Activated gamma-delta T cell (primary cell): Measurements from ENCODE around the gene NELFCD.

Experiments
- DNase-seq: peaks from one replicate; lab custom pipeline; 2025; lab: John Stamatoyannopoulos, UW

NELFCD gene

DNA sequence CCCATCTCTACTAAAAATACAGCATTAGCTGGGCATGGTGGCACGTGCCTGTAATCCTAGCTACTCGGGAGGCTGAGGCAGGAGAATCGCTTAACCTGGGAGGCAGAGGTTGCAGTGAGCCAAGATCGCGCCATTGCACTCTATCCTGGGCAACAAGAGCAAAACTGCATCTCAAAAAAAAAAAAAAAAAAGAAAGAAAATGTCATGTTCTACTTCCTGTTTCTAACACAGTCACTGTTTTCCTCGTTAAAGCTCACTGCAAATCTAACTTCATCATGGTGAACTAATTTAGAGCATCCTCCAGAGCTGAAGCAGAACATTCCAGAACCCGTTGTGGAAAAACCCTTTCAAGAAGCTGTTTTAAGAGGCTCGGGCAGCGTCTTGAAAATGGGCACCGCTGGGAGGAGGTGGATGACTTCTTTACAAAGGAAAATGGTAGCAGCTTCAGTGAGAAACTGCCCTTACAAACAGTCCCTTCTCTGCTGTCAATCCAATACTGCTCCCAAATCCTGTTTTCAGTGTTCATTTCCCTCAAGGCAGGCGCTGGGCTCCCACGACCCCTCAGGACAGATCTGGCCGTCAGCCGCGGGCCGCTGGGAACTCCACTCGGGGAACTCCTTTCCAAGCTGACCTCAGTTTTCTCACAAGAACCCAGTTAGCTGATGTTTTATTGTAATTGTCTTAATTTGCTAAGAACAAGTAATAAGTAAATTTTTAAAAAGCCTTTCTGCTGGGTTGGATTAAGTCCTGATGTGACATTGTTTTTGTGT lies 13.5 kb downstream of the NELFCD start:
- no peak for DNase-seq

DNA sequence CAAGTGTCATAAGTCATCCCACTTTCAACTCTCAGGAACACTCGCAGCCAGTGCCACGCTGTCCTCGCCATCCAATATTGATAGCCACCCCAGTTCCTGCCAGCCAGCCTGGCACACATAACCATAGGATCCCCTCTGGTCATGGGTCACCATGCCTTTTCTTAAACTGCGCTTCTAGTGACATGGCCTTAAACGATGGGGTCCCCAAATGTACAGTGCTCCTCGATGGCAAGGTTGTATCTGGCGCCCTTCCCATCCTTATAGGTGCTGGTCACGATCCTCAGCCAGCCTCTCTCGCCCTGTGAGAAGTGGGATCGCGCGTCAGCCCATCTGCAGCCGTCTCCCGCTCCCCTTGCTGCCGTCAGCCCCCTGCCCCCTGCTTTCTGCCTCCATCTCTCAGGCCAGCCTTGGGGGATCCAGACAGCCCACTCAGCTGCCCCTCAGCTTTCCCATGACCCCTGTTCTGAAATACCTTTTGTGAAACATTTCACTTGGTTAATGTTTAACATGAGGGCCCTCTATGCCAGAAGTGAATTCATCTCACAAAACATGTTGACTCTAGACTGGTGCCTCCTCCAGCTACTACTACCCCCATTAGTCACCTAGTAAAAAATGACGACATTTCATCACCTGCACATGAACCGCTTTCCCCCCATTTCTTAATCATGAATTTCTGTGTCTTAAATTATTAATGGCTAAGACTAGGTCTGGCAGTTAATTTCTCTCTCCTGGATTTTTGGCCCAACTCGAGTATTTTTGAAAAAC lies 14.6 kb downstream of the NELFCD start:
- DNase-seq = no peak

DNA sequence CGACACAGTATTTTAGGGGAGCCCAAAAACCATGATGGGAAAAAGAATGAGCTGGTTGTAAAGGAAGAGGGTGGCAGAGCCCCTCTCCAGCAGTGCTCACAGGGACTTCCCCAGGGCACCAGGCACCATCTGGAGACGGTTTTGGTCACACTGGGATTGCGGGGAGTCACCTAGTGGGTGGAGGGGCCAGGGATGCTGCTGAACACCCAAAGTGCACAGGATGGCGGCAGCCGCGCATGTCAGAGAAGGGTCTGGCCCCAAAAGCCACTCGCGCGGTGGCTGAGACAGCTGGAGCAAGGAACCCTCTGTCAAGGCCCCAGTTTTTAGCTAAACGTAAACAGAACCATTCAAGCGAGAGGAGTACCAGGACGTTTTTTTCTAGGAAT lies 15.2 kb downstream of the NELFCD start:
- no peak for DNase-seq

DNA sequence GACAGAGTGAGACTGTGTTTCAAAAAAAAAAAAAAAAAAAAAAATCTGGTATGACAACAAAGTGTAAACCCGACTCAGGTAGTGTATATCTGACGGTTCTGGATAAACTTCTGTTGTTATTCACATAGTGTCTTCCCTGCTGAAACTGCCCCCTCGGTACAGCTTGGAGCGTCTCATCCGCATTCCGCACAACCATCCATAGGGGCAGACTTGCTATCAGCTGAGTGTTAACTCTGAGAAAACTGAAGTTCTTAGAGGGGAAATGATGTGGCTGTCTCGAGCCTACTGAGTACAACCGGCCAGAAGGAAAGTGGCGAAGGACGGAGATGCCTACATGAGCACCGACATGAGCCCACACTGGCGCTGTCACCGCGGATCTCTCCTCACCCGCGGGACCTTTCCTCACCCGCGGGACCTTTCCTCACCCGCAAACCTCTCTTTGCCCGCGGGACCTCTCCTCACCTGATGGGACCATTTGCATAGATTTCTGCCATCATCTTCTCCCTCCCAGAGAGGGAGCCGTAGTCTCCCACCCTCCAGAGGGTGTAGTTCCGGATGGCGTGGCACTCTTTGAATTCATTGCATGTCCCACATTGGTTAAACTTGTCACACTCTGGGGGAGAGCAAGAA lies 16.2 kb downstream of the NELFCD start:
- DNase-seq = no peak

DNA sequence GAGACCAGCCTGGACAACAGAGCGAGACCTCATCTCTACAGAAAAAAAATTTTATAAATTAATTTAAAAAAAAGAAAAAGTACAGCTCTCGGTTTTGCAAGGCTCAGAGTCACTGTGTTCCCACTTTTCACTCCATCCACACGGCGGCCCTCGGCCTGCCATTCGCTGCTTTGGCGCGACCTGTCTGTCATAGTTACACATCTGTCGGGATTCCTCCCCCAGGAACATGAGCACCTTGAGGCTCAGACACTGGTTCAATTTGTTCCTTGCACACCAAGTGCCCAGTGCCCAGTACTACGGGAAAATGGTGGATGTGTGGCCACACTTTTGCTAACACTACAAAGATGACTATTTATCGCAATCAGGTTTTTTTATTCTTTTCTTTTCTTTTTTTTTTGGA lies 17.6 kb downstream of the NELFCD start:
- no peak for DNase-seq

DNA sequence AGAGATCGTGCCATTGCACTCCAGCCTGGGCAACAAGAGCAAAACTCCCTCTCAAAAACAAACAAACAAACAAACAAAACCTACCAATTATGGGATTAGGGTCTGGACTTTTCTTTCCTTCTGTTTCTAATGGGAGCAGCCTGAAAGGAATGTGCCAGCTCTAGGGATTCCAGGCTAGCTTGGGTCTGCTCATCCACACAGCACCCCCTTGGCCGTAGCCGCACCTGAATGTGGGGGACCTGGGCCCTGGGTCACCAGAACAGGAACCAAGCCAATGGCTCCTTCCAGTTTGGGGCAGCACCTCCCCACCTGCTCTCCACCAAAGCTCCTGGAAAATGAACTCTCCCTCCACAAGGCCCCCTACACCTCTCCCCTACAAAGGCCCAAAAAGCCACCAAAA lies 19.3 kb downstream of the NELFCD start:
- no peak for DNase-seq

DNA sequence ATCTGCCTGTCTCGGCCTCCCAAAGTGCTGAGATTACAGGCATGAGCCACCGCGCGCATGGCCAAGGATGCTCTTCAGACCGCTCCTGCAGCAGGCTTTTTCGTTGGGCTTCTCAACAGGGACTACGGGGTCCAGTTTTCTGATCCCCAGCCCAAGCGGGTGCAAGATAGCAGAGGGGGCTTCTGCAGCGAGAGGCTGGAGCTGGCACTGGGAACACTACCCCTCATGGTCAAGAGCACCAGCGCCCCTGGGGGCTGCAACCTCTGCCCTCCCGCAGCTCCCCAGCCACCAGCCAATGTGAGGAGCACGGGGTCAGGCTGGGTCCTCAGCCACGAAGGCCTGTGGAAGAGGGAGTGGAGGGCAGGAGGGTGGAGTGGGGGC lies 20.0 kb downstream of the NELFCD start:
- no peak for DNase-seq

DNA sequence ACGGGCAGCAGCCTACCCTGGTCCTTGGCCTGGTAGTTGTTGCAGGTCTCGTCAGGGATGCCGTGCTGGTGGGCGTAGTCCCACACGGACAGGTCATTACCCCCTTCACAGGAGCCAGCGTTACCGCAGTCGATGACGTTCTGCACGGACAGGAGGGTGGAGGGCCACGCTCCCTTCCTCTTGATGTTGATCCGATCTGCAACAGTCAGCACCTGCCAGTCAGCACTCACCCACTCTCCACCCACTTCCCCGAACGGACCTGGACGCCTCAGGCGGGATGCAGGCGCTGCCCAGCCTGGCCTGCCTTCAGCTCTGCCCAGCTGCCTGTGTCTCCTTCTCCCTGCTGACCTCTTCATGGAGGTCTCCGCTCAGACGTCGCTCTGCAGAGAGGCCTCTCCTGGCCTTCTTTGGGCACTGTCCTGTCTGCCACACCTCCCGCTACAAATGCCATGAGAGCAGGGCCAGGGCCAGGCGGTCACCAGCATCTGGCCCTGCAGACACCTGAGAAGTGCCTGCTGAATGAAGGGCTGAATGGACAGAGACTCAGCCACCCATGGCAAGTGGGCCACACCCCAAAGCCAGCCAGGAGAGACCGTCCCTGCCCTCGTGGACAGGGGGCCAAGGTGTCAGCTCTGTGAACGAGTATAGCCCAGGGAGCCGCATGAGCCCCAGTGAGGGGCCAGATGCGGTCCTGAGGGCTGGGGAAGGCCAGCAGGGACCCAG lies 20.6 kb downstream of the NELFCD start:
- DNase-seq = no peak

DNA sequence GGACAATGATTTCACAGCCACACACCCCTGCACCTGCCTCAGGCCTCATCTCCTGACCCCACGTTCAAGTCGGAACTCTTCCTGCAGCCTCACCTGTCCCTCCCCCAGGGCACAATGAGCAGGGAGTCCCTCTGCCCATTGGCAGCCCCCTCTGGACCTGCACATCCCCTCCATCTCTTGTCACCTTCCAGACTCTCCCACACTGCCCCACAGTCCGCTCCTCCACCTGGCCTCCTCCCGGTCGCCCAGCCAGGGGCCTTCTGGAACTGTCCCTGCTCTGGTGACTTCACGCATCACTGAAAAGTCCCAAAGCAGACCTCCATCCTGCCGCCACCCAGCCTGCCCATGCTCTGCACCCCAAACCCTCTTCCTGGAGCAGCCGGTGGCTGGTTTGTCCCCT lies 21.3 kb downstream of the NELFCD start:
- DNase-seq = no peak

DNA sequence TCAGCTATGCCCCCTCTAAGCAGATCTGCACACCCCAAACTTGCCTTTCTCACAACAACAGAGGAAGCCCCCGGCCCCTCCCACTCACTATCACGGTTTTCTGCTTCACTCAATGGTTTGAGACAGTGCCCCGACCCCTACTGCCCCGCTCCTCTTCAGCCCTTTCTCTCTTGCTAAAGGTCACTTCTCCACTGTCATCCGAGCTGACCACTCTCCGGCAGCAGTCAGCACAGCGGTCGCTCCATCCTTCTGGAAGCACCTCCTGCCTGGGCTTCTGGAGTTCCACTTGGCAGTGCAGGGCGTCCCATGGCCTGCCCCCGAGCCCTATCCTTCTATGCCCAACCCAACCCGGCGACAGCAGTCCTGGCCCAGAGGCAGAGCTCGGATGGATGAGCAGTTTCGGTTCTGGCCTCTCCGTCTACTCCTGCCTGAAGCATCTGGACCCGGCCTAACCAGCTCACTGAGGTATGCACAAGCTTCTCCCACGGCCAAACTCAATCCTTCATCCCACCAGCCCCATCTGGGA lies 21.9 kb downstream of the NELFCD start:
- DNase-seq = no peak

DNA sequence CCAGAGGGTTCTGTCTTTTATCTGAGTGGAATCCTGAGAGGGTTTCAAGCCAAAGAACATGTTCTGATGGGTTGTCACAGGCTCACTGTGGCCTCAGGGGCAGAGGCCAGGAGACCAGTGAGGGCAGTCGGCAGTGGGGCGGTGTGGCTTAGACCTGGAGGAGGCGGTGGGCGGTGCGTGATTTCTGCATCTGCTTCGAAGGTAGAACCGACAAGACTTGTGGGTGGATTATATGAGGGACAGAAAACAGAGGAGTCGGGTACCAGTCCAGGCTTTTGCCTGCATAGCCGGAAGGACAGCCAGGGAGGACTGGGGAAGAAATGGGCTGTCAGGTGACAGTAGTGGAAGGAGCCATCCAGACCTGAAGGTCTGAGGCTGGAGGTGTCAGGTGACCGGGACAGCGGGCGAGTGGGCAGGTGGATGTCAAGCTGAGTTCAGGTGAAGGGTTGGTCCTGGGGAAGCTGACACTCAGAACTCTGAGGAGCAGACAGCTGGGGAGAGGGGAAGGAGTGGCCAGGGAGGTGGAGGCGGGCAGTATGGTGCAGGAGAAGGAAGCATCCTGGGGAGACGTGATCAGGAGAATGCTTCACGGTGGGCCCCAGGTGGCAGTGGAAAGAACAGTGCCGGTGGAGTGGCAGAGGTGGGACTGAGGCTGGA lies 22.9 kb downstream of the NELFCD start:
- DNase-seq = no peak

DNA sequence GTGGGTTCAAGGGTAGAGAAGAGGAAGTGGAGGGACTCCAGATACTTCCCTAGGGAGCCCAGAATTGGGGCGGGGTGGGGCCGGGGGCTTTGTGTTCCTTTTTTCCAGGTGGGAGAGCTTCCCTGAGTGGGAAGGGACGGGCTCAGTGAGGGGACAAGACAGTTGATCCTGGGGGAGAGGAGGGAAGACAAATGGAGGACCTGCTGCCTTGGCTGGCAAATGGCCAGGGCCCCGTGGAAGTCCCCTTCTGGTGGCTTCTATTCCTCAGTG lies 23.4 kb downstream of the NELFCD start:
- DNase-seq = no peak

DNA sequence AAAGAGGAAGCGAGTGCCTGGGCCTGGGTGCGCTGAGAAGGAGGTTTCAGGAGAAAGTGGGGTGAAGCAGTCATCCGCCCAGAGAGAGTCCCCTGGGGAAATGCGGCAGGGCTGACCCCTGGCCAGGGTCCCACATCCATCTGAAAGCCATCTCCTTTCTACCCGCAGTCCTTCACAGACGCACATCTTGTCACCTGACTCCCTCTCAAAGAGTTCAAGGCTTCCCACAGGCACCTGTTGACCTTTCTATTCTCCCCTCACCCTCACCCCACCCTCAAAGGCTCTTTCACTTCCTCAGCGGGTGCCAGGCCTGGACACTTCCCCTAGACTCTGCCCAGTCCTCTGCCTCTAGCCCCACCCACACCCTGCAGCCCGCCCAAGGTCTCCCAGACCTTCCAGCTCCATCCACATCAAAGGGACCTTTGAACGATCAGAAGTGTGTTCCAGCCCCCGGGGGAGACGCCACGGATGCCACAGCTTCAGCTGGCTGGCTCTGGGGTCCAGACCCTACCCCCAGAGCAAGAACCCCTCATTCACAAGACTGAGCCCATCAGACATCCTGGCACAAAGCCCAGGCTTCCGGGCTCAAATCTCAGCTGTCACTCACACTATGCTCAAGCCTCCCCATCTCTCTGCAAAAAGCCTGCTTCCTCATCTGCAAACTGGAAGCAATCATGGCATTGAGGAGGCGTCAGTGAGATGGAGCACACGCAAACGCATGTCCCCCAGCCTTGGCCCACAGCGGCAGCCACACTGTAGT lies 23.9 kb downstream of the NELFCD start:
- DNase-seq = no peak

DNA sequence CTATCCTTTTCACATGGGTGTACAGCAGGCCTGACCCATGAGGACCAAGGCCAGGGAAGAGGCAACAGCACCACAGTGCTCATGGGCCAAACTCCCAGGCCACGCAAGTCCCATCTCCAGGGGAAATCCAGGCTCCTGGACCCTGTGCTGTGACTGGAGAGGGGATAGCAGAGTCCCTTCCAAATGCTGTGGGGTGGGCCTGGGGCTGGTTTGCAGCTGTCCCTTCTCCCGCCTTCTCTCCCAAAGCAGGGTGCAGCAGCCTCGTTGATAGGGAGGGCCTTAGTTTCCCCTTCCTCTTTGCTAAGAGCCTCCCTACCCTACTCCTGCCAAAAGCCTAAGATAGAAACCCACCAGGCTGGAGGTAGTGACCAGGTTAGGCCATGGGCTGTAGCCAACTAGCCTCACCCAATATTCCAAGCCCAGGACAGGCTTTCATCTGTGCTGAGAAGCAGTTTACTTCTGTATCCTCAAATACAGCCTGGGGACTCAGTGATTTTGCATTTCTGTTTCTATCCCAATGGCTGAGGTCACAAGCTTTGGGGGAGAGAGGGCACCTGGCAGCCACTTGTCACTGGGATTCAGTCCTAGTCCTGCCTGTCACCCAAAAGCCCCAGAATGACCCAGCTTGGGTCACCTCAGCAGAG lies 24.6 kb downstream of the NELFCD start:
- no peak for DNase-seq

DNA sequence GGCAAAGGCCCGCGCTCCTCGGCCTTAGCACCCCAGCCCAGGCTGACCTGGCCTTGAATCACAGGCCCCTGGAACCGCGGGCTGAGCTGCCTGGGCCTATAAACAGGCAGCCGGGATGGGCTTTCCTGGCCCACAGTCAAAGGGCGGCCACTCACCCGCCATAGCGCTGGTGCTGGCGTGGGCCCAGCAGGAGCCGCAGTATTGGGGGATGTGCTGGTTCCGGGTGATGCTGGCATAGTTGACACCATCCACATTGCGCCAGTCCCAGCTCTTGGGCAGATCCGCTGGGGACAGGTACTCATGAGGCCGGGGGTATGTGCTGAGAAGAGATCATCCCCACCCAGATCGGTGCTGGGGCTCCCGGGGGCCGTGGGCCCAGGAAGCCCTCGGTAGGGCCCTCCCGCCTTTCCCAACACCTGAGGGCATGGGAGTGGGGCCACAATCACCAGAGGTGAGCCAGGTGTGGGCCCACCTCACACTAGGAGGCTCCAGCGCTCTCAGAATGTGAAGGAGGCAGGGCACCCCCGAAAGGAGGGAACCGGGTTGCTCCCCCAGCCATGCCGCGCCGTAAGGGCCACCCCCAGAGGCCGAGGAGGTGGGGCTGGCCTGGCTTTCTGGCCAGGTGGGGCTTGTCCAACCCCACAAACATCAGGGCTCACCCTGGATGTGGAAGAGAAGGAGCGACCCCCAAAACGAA lies 25.3 kb downstream of the NELFCD start:
- no peak for DNase-seq

DNA sequence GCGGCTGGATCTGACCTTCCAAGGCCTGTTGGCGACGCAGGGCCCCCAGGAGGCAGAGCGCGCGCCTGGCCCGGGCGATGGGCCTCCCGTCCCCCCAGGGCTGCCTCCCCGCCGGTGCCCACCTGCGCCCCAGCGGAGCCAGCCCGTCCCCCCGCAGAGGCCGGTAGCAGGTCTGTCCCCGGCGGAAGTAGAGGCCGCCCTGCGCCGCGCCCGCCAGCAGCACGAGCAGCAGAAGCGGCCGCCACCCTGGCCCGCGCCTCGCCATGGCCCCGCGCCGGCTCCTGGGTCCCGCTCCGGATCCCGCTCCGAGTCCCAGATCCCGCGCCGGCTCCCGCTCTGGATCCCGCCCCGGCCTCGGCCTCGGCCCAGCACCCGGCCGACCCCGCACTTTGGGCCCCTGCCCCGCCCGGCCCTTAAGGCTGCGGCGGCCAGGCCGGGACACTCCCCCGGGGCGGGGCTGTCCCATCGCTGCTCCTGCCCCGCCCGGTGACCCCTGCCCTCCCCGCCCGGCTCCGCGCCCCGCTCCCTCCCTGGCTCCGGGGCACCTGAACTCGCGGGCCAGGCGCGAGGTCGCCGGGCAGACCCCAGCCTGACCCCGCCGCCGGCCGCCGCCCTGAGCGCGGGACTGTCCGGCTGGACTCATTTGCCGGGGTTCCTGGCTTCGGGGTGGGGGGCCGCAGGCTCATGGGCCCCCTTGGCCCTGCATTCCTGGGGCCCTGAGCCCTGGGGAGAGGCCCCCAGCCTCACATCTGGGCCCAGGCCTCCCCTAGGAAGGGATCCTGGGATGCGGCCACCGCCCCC lies 26.0 kb downstream of the NELFCD start, which contains the start of gene CTSZ:
CTSZ (minus strand) TSS at position 391 of the 801 bp plus-strand sequence; CDS start at position 265, 126 bp downstream.
- DNase-seq = peak; percentile 31

DNA sequence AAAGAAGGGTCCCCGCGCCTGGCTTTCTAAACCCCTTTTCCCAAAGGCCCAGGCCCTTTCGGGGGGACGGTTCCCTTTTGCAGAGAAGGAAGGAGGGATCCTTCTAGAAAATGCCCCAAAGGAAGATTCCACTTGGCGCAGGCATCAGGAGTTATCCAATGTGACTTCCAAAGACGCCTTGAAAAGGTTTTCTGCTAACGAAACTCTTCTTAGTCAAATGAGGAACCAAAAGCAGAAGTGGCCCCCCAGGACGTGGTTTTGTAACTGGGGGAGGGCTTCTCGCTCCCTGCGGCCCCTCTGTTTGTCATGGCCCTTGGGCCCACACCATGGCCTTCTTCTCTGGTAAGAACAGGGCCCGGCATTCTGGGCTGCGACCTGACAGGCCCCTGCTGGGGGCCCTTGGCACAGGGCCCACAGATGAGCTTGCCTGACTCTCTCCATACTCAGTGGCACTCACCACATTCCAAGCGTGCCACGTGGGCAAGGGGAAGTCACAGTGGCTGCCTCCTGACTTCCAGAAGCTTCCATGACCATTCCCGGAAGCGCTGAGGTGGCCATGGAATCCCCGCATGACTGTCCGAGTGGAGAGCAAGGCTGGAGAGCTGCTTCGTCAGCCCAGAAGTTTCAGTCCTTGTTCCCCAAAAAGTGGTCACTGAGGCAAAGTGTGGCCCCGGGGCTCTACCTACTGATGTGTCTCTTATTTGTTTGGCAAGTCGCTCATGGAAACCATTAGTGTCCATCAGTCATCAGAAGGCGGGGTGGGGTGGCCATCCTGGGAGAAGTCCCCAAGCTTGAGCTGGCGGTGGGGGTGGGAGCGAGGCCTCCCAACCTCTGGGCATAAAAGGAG lies 26.8 kb downstream of the NELFCD start:
- no peak for DNase-seq

DNA sequence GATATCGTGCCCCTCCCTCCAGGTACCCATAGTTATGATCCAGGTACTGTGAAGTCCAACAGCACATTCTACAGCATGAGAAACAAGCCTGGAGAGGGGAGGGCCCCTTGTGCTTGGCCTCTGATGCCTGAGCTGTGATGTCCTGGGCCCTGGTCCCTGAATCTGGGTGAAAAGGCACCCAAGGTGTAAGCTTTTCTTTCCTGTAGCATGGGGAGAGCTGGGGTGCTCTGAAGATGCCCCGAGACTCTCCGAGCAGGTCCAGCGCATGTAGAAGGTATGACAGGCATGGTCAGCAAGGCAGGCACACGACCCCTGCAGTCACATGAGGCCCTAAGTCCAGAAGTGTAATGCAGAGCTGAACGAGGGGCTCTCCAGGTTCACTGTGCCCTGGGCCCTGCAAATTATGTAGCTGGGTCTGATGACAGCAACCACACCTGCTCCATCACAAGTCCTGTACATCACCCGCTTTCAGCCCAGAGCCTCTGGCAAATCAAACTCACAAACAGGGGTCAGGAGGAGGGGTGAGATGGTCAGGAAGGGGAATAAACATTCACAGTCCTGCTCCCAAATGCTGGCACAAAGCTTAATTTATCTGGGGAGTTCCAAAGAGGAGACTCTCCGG lies 27.8 kb downstream of the NELFCD start:
- DNase-seq = no peak
